GM23248 (cell line): ENCODE measurements around the gene RNASEH1. TPM values are rescaled to one million over a fixed set of nuclear protein-coding genes. Genes with fewer than 3 reads are reported as not detected.

Experiments
- DNase-seq: peaks from one replicate; pipeline ENCODE4 v3.0.0-alpha.2; 2015
- H2AFZ ChIP-seq: fragments of 200-600 bp; sonication (generic); 2 replicates; pipeline ENCODE4 v1.6.1; 2016; ENCODE audit warnings: antibody characterized with exemption
- H3F3A ChIP-seq: fragments of 200-600 bp; sonication (generic); 2 replicates; pipeline ENCODE4 v1.6.1; 2016; ENCODE audit warnings: mild to moderate bottlenecking, antibody characterized with exemption, mixed run types; ENCODE audit not compliant: insufficient read depth
- H3K27ac ChIP-seq: fragments of 200-600 bp; sonication (generic); 2 replicates; pipeline ENCODE4 v1.5.1; 2016; ENCODE audit warnings: mild to moderate bottlenecking
- H3K27me3 ChIP-seq: fragments of 200-600 bp; sonication (generic); replicated peaks from 2 replicates; pipeline ENCODE4 v1.6.1; 2016; ENCODE audit warnings: mild to moderate bottlenecking; ENCODE audit not compliant: insufficient read depth
- H3K36me3 ChIP-seq: fragments of 200-600 bp; sonication (generic); 2 replicates; pipeline ENCODE4 v1.6.1; 2016; ENCODE audit warnings: low read depth, mild to moderate bottlenecking
- H3K4me1 ChIP-seq: fragments of 200-600 bp; sonication (generic); 2 replicates; pipeline ENCODE4 v1.6.1; 2016; ENCODE audit warnings: mild to moderate bottlenecking; ENCODE audit not compliant: insufficient read depth
- H3K4me2 ChIP-seq: fragments of 200-600 bp; sonication (generic); one replicate; pipeline ENCODE4 v1.6.1; 2016; ENCODE audit warnings: mild to moderate bottlenecking; ENCODE audit not compliant: unreplicated experiment
- H3K4me3 ChIP-seq: fragments of 200-600 bp; sonication (generic); 2 replicates; pipeline ENCODE4 v1.5.1; 2016; ENCODE audit warnings: mild to moderate bottlenecking
- H3K79me2 ChIP-seq: fragments of 200-600 bp; sonication (generic); 2 replicates; pipeline ENCODE4 v1.6.1; 2016; ENCODE audit warnings: mild to moderate bottlenecking; ENCODE audit not compliant: insufficient read depth
- H3K9ac ChIP-seq: fragments of 200-600 bp; sonication (generic); 2 replicates; pipeline ENCODE4 v1.6.1; 2016; ENCODE audit warnings: mild to moderate bottlenecking
- H3K9me2 ChIP-seq: fragments of 200-600 bp; sonication (generic); 2 replicates; pipeline ENCODE4 v1.6.1; 2016; ENCODE audit warnings: mixed run types, mild to moderate bottlenecking, moderate library complexity; ENCODE audit not compliant: insufficient read depth
- H3K9me3 ChIP-seq: fragments of 200-600 bp; sonication (generic); one replicate; pipeline ENCODE4 v1.6.1; 2017; ENCODE audit warnings: low read depth
- H4K20me1 ChIP-seq: fragments of 200-600 bp; sonication (generic); 2 replicates; pipeline ENCODE4 v1.6.0; 2016; ENCODE audit not compliant: insufficient read depth
- EZH2 ChIP-seq: fragments of 200-600 bp; sonication (generic); IDR thresholded peaks from 2 replicates; pipeline ENCODE4 v1.6.1; 2018; ENCODE audit warnings: antibody characterized with exemption, mild to moderate bottlenecking; ENCODE audit not compliant: insufficient read depth, poor library complexity, severe bottlenecking
- EZH2phosphoT487 ChIP-seq: fragments of 200-600 bp; sonication (generic); IDR thresholded peaks from 2 replicates; pipeline ENCODE4 v1.6.1; 2018; ENCODE audit warnings: antibody characterized with exemption, moderate library complexity, mild to moderate bottlenecking, low read depth; ENCODE audit not compliant: insufficient read depth
- WGBS, 2 experiments: methylation state at CpG; one replicate each; pipeline ENCODE4 v1.1.6; 2015 to 2017; ENCODE audit warnings: low lambda C conversion rate in 2 of 2, low coverage in 1 of 2; ENCODE audit errors: missing lambda C conversion rate in 2 of 2; 5-methylcytosine and 5-hydroxymethylcytosine counted together
- in situ Hi-C: fragments of 300-500 bp; cut with MboI; formaldehyde crosslinking; loops from 2 replicates; pipeline ENCODE4 v1.15.0; 2020
- polyA plus RNA-seq: library from polyadenylated mRNA; unstranded; fragments of >200 nt; fragmentation: Nextera tagmentation; extraction: Ambion mirVana; gene quantifications from 2 replicates; pipeline ENCODE4 v1.2.1, GENCODE V29; 2016
- total RNA-seq: library from RNA; depleted of rRNA; stranded (reverse); fragments of >200 nt; shearing (Covaris generic); gene quantifications from 2 replicates; pipeline ENCODE4 v1.2.3, GENCODE V29; 2014; rRNA removed

RNASEH1 gene
- total RNA-seq (34.0 and 37.4 TPM in 2 replicates), polyA plus RNA-seq (52.4 and 55.2 TPM in 2 replicates)

- Histone ChIP-seq H3K27ac (peak within 1 kb of the TSS; percentile 93), H3K79me2 (peaks cover 54% of the 10 kb centered on the region), H3K4me1 (peaks cover 8% of the 10 kb centered on the region), H3K4me2 (peak within 1 kb of the TSS; percentile 95), H3F3A (no peaks in the 10 kb centered on the region), H3K9me3 (no peaks in the 10 kb centered on the region), H3K27me3 (no peaks in the 10 kb centered on the region), H2AFZ (peak within 1 kb of the TSS; percentile 92), H3K36me3 (peaks cover 26% of the 10 kb centered on the region), H3K9me2 (no peaks in the 10 kb centered on the region), H4K20me1 (no peaks in the 10 kb centered on the region), H3K4me3 (peak within 1 kb of the TSS; percentile 80), H3K9ac (peak within 1 kb of the TSS; percentile 99)
- TF ChIP-seq EZH2phosphoT487 (no peak), EZH2 (no peak)
- WGBS, 2 experiments: 1% methylated on average over 53 to 63 of the region's 67 CpGs
- in situ Hi-C loops: no loop called here
- DNase-seq: peak; percentile 99
Measured at GRCh38 chr2:3558205-3559014, at the start of gene RNASEH1. TSS of gene RNASEH1 (minus strand) at chr2:3558333. CDS start at chr2:3558260, 73 bp downstream.

- H3K9ac ChIP-seq: no peak overlapping the region
- no peaks in the 10 kb centered on the region for H3F3A ChIP-seq
- no peak overlapping the region for H3K4me3 ChIP-seq
- no peak overlapping the region for H3K4me2 ChIP-seq
- H3K4me1 ChIP-seq: no peaks in the 10 kb centered on the region
- H3K79me2 ChIP-seq: no peaks in the 10 kb centered on the region
- H4K20me1 ChIP-seq: no peaks in the 10 kb centered on the region
- WGBS, 2 experiments: 35 to 44% methylated on average over 33 to 37 of the region's 37 CpGs
- in situ Hi-C loops: no loop called here
- H3K9me2 ChIP-seq: no peaks in the 10 kb centered on the region
- H3K36me3 ChIP-seq: no peaks in the 10 kb centered on the region
- H3K27me3 ChIP-seq: peaks cover 8% of the 10 kb centered on the region; the same call in 1 of the 2 replicates
- TF ChIP-seq EZH2: no peak
- no peak for TF ChIP-seq EZH2phosphoT487
- no peaks in the 10 kb centered on the region for H3K9me3 ChIP-seq
- DNase-seq: no peak
- no peak overlapping the region for H3K27ac ChIP-seq
- no peak overlapping the region for H2AFZ ChIP-seq
Measured at GRCh38 chr2:3606370-3607201, 48.5 kb upstream of the RNASEH1 start.

GRCh38 chr2:3606028-3606369 is 47.9 kb upstream of the RNASEH1 start:
- Histone ChIP-seq H3K9ac (no peak overlapping the region), H3K4me2 (no peak overlapping the region), H3K4me1 (no peaks in the 10 kb centered on the region), H3K36me3 (no peaks in the 10 kb centered on the region), H4K20me1 (no peaks in the 10 kb centered on the region), H3K27ac (no peak overlapping the region), H3K79me2 (no peaks in the 10 kb centered on the region), H3K27me3 (peaks cover 8% of the 10 kb centered on the region; the same call in 1 of the 2 replicates), H3F3A (no peaks in the 10 kb centered on the region), H2AFZ (no peak overlapping the region), H3K4me3 (no peak overlapping the region), H3K9me2 (no peaks in the 10 kb centered on the region), H3K9me3 (no peaks in the 10 kb centered on the region)
- 79% methylated on average over 10 to 11 of the region's 11 CpGs for WGBS, 2 experiments
- in situ Hi-C loops: no loop called here
- no peak for DNase-seq
- TF ChIP-seq EZH2phosphoT487: no peak
- TF ChIP-seq EZH2: no peak

GRCh38 chr2:3604991-3605961 is 47.1 kb upstream of the RNASEH1 start:
- no peaks in the 10 kb centered on the region for H3K9me2 ChIP-seq
- TF ChIP-seq EZH2phosphoT487 (no peak), EZH2 (no peak)
- no peaks in the 10 kb centered on the region for H3K36me3 ChIP-seq
- no peaks in the 10 kb centered on the region for H3K4me1 ChIP-seq
- H3K27me3 ChIP-seq: peaks cover 8% of the 10 kb centered on the region; the same call in 1 of the 2 replicates
- H4K20me1 ChIP-seq: no peaks in the 10 kb centered on the region
- no peak overlapping the region for H3K4me3 ChIP-seq
- H3K4me2 ChIP-seq: no peak overlapping the region
- no peaks in the 10 kb centered on the region for H3K9me3 ChIP-seq
- 63 to 77% methylated on average over 16 to 42 of the region's 44 CpGs for WGBS, 2 experiments
- no peaks in the 10 kb centered on the region for H3F3A ChIP-seq
- no peak overlapping the region for H3K9ac ChIP-seq
- in situ Hi-C loops: no loop called here
- no peak overlapping the region for H3K27ac ChIP-seq
- peak; percentile 64 for DNase-seq
- H2AFZ ChIP-seq: no peak overlapping the region
- no peaks in the 10 kb centered on the region for H3K79me2 ChIP-seq
